Measurements from ENCODE around the gene SLC17A8.
"Not testable (repeated sequence)": the region's sequence is repeated elsewhere in the genome, so short reads cannot be mapped to it uniquely, and the experiment has no call there.

Gene SLC17A8

DNA sequence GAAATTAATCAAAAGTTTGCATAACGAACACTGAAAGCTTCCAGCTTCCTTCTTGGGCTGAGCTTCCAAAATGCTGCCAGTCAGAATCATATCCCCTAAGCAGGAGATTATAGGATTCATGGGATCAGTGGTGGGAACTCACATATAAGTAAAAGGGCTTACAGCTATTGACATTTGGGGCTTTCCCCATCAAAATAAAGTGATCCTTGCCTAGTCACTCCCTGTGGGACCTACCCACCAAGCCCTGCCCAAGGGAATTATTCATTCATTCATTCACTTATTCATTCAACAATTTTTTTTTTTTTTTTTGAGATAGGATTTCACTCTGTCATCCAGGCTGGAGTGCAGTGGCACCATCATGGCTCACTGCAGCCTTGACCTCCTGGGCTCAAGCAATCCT is 69.3 kb downstream of the SLC17A8 start:
- no peak for DNase-seq (ENCODE audit: low spot score)

DNA sequence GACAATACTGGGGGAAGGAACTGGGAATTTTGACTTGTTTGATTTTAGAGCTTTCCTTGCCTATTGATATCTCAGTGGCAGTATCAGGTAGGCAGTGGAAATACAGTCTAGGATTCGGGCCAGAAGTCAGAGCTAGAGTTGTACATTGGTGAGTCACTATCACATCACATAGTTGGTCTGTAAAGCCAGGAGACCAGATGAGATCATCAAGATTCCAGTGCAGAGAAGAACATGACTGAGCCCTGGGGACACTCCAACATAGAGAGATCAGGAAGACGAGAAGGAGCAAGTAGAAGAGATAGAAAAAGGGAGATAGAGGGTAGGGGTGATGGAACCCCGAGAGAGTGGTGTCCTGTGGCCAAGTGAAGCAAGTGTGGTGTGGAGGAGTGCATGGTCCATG is 70.2 kb downstream of the SLC17A8 start:
- no peak for DNase-seq (ENCODE audit: low spot score)

DNA sequence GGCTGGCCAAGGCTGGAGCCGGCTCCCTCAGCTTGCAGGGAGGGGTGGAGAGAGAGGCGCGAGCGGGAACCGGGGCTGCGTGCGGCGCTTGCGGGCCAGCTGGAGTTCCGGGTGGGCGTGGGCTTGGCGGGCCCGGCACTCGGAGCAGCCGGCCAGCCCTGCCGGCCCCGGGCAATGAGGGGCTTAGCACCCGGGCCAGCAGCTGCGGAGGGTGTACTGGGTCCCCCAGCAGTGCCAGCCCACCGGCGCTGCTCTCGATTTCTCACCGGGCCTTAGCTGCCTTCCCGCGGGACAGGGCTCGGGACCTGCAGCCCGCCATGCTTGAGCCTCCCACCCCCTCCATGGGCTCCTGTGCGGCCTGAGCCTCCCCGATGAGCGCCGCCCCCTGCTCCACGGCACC is 73.4 kb downstream of the SLC17A8 start:
- DNase-seq (ENCODE audit: low spot score), result not testable (repeated sequence)

DNA sequence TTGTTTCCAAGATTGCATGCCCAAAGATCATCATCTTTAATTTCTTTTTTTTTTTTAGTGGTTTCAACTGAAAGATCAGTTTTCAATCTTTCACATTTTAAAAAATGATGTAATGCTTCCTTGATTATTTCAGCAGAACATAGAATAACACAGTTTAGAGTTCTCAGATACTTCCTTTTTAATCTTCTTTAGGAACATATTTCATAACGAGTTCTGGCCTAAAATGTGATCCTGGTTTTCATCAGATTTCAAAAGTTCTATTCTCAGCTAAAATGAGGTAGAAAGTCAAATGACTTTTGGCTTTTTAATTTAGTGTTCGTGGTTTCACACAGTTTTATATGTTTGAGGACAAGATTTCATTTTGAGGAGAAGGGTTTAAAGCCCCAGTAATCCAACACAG is 76.8 kb downstream of the SLC17A8 start:
- DNase-seq (ENCODE audit: low spot score), result no peak

DNA sequence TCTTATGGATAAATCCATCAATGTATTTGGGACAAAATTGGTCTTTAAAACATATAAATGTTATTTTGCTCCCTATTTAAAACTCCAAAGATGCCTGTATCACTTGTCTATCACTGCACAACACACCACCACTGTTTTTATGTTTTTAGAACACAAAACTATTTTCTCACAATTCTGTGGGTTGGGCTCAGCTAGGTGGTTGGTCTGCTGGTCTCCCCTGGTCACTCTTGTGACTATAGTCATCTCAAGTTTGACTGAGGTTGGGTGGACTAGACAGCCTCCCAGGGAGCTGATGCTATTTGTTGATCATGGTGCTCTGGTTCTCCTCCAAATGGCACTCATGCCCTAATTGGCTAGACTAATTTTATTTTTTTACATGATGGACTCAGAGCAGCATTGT is 77.3 kb downstream of the SLC17A8 start:
- peak; percentile 50 for DNase-seq (ENCODE audit: low spot score)

DNA sequence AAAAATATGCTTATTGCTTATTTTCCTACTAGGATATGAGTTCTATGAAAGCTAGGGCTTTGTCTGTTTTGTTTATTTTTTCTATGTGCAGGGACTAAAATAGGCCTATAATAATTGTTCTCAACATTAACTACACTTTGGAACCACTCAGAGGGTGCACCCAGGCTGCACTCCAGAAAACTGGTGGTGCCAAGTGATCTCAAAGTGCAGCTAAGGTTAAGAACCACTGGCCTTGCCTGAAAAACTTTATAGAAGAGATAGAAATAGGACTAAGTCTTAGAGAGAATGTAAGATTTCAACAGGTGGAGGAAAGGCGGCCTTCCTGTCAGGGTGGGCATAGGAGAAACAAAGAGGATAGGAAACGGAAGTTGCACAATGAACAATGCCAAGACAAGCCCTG is 79.1 kb downstream of the SLC17A8 start:
- DNase-seq (ENCODE audit: low spot score), result no peak

DNA sequence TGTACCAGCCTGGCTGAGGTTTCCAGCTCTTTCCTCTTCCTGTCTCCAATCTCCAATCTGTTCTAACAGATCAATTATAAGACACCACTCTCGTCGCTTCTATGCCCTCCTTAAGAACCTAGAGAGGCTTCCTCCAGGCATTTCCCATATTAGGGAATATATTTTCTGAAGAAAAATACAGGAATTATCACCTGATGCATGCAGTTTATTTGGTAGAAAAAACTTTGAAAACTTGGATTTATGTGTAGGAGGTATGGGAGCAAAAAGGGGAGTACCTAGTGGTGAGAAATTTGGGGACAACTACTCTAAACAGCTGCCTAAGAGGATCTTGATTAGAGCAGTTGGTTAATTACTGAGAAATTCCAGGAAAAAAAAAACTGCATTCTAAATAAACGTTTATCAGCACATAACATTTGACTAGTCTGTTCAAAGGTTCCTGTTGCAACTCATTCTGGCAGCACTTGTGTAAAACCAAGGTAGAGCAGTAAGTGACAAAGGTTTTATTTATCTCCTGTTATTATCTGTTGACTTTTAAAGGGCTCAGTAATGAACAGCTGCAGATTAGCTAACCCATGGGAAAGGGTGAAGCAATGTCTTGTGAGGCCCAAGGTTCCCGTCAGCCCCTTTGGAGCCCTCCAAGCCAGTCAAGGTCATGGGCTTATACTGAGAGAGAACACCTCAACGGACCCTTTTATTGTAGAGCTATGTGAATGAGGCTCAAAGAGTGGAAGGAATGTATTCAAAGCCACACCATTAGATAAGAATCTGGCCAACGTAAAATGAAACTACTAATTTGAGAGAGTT is 80.4 kb downstream of the SLC17A8 start:
- DNase-seq (ENCODE audit: low spot score), result no peak

DNA sequence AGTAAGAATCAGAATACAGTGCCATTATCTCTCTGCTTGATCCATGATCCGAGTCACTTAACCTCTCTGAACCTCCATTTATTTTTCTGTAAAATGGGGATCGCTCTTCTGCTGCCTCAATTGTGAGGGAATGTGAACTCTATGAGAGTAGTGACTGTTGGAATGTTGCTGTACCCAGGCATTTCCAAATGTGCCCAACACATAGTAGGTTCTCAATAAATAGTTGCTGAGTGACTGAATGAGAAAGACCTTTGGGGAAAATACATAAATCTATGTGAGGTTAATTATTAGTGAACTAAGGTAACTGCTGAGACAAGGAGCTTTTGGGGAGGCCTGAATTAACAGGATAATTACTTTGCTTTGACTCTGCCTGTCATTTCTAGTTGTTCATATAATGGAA is 82.9 kb downstream of the SLC17A8 start:
- no peak for DNase-seq (ENCODE audit: low spot score)

DNA sequence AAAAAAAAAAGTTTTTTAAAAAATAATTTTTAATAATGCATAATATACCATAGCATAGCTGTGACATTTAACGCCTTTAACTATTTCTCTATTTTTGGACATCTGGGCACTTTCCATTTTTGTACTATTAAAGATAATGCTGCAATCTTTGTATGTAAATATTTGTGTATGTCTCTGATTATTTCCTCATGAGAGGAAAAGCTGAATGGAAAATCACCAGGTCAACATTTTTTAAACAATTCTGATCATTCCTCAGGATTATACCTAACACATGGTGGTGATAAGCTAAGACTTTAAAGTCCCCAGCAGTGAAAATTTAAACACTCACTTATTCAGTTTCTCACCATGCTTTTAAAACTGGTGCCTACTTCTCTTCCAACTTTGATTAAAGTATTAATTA is 85.5 kb downstream of the SLC17A8 start:
- DNase-seq (ENCODE audit: low spot score), result no peak

DNA sequence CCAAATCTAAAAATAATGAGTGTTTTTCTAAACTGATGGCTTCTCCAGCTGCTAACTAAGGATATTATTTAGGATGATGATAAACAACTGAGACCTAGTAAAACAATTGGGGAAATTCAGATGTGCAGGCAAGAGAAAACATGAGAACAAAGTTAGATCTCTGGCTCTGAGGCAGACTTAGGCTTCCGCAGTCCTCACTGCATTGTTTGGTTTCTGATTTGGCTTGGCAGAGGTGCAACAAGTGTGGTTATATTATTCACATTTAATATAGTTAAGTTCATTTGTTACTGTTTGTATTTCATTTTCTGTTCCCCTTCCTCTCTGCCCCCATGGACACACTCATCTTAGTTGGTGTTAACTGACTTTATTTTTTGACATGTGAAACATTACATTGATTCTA is 86.6 kb downstream of the SLC17A8 start:
- no peak for DNase-seq (ENCODE audit: low spot score)

DNA sequence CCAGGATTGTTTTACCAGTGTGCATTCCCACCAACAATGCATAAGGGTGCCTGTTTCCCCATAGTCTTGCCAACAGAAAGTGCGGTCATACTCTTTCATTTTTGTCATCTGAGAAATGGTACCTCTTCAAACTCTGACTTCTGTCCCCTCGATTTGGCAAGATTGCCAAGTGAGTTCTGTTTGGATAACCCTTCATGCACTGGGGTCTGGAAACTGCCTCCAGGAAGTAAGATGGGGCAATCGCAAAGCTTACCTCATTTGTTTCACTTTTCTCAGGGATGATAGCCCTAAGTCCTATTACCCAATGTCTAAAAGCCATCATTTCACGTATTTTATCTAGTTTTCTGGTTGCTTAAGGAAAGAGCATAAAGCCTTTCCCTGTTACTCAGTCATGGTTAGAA is 88.2 kb downstream of the SLC17A8 start:
- DNase-seq (ENCODE audit: low spot score), result no peak

DNA sequence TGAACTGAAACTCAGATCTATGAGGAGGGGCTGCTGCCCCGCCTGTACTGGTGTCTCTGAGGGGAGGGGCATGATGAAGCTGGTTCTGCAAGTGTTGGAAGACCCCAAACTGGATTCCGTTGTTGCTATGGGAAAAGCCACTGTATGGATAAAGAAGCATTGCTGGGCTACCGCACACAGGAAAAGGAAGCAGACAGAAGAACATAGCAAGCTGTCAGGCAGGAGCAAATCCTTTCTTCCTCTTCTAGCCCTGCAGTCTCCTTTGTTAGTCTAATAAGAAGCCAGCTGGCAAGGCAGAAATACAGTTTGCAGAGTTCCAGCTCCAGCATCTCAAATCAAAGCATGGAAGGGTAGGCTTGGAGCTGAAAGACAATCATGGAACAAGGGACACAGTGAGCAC is 90.5 kb downstream of the SLC17A8 start:
- DNase-seq (ENCODE audit: low spot score), result no peak

DNA sequence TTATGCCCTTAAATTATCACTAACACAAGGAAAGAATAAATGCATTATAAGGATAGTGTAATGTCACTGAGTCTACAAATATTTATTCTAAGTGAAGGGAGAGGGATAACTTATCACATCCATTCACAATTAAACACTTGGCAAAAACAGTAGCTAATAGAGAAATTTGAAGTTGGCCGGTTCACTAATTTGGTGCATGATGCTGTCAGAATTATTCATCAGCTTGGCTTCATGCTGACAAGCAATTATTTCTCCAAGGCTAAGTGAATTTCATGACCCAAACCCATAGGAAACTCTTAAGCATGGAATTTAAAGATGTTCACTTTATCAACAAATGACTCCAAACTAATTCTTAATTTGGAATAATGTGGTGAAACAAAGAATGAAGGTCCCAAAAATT is 91.8 kb downstream of the SLC17A8 start:
- DNase-seq (ENCODE audit: low spot score), result no peak

DNA sequence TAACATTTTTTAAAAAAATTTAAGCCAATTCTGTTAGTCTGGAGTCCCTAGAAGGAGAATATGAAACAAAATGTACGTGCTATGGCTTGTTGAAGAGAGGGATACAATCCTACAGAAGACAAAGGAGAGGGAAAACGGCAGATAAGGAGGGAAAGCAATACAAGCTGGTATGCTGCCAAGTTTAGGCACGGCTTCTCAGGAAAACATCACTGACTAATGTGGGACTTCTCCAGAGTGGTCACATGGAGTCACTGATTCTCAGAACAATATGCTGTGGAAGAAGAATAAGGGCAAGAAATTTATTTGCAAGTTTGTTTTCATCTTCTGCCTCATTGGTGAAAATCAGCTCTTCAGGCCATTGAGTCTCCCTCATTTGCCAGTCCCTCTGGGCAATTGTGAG is 93.9 kb downstream of the SLC17A8 start:
- no peak for DNase-seq (ENCODE audit: low spot score)

DNA sequence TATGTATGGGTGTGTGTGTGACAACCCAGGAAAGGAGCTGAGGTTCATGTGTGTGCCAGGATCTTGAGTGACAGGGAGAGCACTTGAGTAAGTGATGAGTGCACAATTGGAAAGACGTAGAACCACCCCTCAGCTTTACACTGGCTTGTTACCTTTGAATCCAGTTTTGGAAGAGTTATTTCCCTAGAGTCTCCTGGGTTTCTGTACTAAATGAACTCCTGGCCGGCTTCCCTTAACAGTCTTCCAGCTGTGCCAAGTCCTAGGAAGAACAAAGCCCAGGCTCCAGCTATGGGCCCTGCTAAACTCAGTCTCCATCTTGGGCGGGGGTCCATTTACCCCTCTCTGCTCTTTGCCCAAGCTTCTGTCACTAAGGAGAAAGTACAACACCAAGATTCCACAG is 97.1 kb downstream of the SLC17A8 start:
- no peak for DNase-seq (ENCODE audit: low spot score)

DNA sequence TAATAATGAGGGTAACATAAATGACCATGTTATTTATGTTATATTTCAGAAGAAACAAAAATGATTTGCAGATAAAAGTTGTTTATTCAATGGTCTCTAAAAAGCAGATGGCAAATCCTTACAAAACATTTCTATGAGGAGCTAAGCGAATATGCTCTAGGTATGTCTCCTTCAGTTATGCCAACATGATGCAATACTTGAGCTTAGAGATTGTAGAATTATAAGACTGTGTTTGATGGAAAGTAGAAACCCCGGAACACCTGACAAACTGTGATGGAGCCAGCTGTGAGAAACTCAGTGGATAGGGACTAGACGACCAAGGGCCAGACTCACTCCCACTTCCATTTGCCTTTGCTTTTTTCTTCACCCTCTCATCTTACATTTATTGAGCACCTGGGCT is 99.0 kb downstream of the SLC17A8 start:
- DNase-seq (ENCODE audit: low spot score), result no peak

DNA sequence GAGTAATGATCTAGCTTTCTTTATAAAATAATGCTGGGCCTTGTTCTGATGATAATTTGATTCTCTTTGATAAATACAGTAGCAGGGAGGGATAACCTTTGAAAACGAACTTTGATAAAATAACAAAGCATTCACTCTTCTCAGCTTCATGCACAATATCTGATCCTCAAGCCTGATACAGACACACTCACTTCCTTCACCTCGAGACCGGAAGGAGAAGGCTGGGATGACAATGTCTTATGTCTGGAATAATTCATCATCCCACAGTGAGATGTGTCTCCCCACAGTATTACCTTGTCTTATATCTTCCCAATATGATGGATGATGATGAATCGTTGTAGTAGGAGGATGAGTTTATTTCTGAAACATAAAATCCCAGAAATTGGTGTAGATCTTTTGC is 101.3 kb downstream of the SLC17A8 start:
- no peak for DNase-seq (ENCODE audit: low spot score)

DNA sequence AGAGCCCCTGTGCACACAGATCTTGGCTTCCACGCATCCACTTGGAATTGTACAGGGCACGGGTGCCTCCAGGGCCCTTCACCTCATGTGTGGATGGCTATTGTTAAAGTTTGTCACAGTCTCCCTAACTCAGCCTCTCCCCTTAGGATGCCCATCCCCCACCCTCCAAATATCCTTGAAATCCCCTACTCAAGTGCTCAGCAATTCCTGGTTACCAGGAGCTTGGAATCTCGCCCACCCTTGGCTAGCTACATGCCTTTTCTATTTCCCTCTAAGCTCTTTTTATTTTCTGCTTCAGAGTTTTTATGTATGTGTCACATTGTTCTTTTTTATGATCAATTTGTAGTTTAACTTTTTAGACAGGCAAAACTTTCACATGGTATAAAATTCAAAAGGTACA is 103.8 kb downstream of the SLC17A8 start:
- no peak for DNase-seq (ENCODE audit: low spot score)

DNA sequence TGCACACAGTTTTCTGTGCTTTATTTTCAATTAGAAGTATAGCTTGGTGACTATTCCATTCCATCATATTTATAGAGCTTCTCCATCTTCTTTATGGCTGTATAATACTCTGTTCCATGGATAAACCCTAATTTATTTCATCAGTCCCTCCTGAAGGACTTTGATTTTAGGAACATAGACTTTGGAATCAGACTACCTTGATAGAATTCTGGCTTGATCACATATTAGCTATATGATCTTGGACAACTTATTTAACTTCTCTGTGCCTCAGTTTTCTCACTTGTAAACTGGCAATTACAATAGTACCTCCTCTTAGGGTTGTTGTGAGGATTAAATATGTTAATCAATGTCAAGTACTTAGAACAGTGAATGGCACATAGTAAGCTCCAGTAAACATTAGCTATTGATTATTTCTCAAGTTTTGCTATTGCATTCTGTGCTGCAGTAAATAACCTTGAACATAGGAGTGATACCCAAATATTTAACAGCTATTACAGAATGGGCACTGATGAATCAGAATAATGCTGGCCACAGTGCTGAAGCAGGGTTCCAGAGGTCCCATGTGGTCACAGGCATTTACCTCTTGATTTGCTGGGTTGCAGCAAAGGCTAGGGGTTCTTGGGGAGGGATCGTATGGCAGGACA is 104.6 kb downstream of the SLC17A8 start:
- no peak for DNase-seq (ENCODE audit: low spot score)

DNA sequence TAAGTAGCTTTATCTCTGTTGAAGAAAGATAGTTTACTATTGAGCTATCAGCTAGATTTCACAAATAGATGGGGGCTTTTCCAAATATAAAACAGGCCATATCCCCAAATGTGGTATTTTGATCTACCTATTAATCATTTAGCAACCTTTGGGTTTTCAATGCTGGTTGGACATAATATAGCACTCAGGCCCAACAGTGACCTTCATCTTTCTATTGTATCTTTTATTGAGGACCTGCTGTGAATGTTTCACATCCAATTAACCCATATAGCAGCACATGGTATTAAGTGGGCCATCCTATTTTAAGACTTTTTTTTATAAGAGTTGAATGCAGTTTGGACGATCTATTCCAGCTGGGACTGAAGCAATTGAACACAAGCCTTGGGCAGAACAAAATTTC is 106.8 kb downstream of the SLC17A8 start:
- no peak for DNase-seq (ENCODE audit: low spot score)

DNA sequence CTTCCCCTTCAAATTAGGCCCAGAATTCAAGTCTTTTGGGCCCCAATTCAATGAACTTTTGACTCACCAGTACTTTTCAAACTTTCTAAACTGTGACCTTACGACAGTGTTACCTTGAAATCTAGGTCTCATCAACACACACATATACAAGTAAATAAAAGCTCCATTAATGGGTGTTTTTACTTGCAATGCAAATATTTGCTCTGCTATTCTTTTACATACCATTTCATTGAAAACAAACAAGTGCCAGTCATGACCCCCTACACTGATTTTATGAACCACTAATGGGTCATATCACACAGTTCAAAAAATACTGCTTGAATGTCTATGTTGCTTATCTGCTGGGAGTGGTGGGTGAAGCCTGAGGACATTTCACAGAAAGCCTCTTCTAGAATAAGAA is 107.7 kb downstream of the SLC17A8 start:
- DNase-seq (ENCODE audit: low spot score), result no peak

DNA sequence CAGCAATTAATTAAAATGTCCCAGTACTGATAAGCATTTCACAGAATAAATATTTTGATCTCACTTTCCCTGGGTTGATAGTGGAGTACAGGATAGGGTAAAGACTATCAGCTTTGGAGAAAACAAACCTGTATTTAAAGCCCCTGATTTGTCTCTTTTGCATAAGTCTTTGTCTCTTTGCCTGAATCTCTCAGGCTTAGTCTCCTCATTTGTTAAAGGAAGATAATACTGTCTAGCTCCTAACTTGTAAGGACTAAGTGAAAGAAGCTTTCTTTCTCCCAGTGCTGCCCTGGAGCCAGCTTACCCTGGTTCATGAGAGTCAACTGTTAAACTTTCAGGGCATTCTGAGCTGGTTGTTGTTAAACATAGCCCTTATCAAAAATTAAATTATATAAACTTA is 111.3 kb downstream of the SLC17A8 start:
- no peak for DNase-seq (ENCODE audit: low spot score)
